SHP77 (cell line): ENCODE data around the gene SLC49A3.
A peak's percentile ranks its signal among the peaks of the same experiment; 100 is the strongest.
"Not testable (repeated sequence)": the region's sequence is repeated elsewhere in the genome, so short reads cannot be mapped to it uniquely, and the experiment has no call there.

Experiments
- DNase-seq, 2 experiments: peaks; one replicate each; lab custom pipeline; 2025; lab: John Stamatoyannopoulos, UW

The SLC49A3 gene

DNA sequence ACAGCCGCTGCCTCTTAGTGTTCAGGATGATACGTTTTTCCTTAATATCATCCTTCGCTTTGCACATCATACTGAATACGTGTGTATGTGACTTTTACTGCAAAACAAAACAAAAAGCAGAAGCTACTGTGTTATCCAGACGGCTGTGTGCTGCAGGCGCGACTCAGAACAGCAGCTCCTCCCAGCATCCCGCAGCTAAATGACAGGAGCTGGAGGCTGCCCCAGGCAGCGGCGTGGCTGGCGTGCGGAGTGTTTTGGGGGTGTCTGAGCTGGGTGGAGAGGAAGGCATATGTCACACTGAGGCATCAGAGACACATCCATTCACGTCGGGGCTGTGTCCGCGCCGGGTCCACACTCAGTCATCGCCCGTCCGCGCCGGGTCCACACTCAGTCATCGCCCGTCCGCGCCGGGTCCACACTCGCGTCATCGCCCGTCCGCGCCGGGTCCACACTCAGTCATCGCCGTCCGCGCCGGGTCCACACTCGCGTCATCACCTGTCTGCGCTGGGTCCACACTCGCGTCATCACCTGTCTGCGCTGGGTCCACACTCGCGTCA is 33.3 kb upstream of the SLC49A3 start:
- DNase-seq, result no peak

GRCh38 chr4:721261-722168 is 32.6 kb upstream of the SLC49A3 start:
- no peak for DNase-seq

GRCh38 chr4:720111-720860 is 31.3 kb upstream of the SLC49A3 start:
- DNase-seq, result no peak

DNA sequence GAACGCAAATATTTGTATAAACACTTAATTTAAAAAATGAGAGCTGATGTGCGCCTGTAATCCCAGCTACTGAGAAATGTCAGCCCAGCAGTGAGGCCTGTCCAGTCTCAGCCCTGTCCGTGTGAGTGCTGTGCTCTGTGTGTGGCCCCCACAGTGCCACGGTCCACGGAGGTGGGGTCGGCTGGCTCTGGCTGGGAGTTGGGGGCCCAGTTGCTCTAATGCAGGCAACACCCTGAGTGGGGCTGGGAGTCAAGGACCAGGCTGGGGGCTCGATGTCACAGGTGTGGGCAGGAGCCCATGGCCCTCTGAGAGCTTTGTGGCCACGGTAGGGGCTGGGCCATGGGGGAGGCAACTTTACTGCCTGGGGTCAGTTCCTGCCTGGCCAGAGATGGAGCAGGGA is 29.5 kb upstream of the SLC49A3 start:
- no peak for DNase-seq

- DNase-seq, result no peak
These were observed 28.8 kb upstream of the SLC49A3 start for GRCh38 chr4:717601-718320.

DNA sequence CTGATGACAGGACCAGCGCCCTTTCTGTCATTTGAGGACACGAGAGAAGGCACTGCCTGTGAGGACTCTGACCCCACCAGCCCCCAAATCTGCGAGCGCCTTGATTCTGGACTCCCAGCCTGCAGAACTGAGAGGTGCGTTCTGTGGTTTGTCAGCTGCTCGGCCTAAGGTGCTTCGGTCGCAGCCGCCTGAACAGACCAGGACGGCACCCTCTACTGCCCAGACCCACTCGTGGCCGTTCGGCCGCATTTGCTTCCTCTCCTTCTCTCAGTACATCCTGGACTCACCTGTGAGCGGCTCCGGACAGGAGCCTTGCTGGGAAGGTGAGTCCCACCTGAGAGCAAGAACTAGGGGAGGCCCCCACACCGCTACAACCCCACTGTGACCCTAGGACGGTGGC is 25.1 kb upstream of the SLC49A3 start:
- DNase-seq, result no peak

GRCh38 chr4:712916-713632 is 24.1 kb upstream of the SLC49A3 start:
- DNase-seq, result no peak

DNA sequence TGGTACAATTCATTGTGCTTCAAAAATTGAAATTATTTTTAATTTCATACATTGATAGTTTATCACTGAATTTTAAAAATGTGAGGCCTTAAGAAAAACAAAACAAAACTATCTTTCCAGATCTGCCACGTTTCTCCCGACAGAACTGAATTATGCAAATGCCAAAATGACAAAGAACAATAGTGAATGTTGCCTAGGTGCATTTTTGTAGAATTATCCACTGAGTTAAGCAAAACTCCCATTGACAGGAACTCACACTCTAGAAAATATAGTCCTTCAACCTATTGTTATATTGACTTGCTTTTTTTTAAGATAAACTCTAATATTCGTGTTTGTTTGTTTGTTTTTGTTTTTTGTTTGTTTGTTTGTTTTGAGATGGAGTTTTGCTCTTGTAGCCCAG is 23.1 kb upstream of the SLC49A3 start:
- DNase-seq, result no peak

GRCh38 chr4:710916-711315 is 22.0 kb upstream of the SLC49A3 start:
- DNase-seq, result no peak

DNA sequence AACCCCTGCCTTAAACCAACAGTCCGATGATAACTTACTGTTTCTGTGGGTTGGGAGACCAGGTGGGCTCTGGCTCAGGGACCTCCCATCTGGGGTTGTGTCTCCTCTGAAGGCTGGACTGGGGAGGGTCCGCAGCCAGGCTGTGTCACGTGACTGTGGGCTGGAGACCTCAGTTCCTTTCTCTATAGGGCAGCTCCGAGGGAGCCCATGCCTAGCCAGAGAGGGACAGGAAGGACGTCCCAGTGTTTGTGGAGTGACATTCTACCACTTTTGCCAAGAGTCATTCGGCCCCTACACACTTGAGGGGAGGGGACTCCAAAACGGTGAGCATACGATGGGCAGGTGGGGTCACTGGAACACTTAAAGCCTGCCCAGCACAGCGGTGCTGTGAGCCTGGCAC is 21.2 kb upstream of the SLC49A3 start:
- no peak for DNase-seq

DNA sequence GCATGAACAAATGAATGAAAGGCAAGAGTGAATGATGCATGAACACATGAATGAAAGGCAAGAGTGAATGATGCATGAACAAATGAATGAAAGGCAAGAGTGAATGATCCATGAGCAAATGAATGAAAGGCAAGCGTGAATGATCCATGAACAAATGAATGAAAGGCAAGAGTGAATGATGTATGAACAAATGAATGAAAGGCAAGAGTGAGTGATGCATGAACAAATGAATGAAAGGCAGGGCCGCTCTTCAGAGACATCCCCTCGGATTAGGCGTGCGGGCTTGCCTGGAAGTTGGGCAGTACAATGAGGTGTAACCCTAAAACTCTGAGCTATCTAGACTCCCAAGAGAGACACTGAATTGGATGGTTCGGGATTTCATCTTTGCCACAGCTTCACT is 20.4 kb upstream of the SLC49A3 start:
- DNase-seq, result no peak

DNA sequence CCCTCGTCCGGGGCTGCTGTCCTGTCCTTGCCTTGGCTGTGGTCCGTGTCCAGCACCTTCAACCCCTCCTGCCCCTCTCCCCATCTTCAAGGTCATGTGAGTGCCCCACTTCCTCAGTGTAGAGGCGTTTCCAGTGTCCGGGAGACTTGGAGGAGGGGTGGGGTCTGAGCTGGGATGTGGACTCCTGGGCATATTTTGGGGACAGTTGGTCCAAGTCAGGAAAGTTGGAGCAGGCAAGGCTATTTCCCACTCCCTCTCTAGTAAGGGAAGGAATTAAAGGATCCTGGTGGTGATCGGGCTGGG is 19.6 kb upstream of the SLC49A3 start:
- DNase-seq, result no peak

DNA sequence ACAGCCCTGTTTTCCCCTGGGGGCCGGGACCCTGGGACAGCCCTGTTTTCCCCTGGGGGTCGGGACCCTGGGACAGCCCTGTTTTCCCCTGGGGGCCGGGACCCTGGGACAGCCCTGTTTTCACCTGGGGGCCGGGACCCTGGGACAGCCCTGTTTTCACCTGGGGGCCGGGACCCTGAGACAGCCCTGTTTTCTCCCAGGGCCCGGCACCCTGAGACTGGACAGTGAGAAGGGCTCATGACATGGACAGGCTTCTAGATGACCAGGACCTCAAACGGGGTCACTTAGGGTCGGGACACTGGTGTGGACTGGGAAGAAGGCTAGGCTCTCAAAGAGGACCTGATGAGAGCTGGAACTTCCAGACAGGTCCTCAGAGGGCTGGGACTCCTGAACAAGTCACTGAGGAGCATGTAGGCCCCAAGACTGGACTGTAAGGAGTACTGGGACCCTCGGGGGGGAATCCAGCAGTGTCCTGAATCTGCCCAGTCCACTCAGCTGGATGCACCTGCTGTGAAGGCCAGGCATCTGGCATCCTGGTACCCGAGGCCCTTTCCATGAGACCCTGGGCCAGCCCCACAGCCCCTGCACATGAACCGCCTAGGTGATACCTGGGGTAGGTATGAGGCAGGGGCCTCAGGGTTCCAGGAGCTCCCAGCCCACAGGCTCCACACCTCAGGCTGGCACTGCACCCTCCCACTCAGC is 19.1 kb upstream of the SLC49A3 start:
- DNase-seq, result no peak

DNA sequence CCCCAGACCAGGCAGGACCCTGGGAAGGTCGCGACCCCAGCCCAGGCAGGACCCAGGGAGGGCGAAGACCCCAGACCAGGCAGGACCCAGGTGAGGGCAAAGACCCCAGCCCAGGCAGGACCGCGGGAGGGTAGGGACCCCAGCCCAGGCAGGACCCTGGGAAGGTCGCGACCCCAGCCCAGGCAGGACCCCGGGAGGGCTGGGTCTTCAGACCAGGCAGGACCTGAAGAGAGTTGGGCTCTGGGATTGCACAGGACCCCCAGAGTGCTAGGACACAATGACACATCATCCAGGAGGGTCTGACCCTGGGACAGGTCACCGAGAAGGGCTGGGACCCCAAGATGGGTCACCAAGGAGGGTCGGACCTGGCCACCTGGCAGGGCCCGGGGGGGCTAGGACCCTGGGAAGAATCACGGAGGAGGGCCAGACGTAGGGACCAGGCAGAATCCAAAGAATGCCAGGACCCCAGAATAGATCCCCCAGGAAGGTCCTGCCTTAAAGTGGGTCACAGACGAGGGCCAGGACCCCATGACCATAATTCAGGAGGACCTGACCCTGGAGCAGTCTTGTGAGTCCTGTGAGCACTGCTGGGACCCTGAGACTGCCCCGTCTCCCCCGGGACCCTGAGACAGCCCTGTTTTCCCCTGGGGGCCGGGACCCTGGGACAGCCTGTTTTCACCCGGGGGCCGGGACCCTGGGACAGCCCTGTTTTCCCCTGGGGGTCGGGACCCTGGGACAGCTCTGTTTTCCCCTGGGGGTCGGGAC is 18.1 kb upstream of the SLC49A3 start:
- DNase-seq, result no peak

DNA sequence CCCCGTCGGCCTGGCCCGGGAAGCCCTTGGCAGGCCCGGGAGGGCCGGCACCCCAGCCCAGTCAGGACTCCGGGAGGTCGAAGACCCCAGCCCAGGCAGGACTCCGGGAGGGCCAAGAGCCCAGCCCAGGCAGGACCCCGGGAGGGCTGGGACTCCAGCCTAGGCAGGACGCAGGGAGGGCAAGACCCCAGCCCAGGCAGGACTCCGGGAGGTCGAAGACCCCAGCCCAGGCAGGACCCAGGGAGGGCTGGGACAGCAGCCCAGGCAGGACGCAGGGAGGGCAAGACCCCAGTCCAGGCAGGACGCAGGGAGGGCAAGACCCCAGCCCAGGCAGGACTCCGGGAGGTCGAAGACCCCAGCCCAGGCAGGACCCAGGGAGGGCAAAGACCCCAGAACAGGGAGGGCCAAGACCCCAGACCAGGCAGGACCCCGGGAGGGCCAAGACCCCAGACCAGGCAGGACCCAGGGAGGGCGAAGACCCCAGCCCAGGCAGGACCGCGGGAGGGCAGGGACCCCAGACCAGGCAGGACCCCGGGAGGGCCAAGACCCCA is 17.2 kb upstream of the SLC49A3 start:
- DNase-seq, result not testable (repeated sequence)

- peak; percentile 59 to 66 for DNase-seq
These were observed 16.5 kb upstream of the SLC49A3 start, which contains the start of gene PCGF3 for GRCh38 chr4:705278-706082. PCGF3 (plus strand) TSS chr4:705832; CDS start chr4:733681, 27,849 bp downstream.

DNA sequence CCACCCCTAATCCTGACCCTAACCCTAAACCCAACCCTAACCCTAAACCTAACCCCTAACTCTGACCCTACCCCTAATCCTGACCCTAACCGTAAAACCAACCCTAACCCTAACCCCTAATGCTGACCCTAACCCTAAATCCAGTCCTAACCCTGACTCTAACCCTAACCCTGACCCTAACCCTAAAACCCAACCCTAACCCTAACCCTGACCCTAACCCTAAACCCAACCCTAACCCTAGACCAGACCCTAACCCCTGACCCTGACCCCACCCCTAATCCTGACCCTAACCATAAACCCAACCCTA is 16.0 kb upstream of the SLC49A3 start:
- DNase-seq, result no peak

DNA sequence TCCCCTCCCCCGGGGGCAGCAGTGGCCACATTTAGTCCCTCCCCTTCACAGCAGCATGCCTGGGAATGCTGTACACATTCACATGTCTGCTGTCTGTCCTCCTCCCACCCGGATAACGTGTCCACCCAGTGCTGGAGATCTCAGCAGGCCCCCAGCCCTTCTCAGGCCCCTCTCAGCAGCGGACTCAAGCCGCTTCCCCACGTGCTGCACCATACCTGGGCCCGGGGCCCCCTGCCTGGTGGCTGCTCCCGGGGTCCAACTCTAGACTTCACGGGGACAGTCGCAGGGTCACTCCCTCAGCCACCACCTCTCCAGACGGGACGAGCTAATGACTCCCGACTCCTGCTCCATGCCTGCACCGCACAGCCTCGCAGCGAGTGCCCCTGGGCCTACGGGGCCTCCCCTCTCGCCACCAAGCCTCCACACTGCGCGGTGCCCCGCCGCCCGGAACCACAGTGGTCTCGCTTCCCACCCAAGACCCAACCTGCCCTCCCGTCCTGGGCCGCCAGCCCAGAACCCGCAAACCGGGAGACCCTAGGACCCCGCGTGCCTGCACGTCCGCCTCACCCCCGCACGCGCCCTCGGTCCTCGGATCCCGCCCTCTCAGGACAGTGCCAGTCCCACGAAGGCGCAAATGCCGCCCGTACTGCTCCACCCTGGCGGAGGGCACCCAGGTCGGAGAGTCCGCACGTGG is 15.4 kb upstream of the SLC49A3 start:
- no peak for DNase-seq
